Hepatocyte (in vitro differentiated cells): Measurements from ENCODE around the gene LY6G6C.

ENCODE experiments used
- CTCF ChIP-seq: fragments of 200-600 bp; sonication (generic); IDR thresholded peaks from 2 replicates; pipeline ENCODE4 v1.5.1; 2016; ENCODE audit warnings: antibody characterized with exemption, mild to moderate bottlenecking; ENCODE audit not compliant: poor library complexity
- EZH2 ChIP-seq: fragments of 200-600 bp; sonication (generic); IDR thresholded peaks from 2 replicates; pipeline ENCODE4 v1.6.1; 2016; ENCODE audit warnings: antibody characterized with exemption, mild to moderate bottlenecking, borderline replicate concordance
- EZH2phosphoT487 ChIP-seq: fragments of 200-600 bp; sonication (generic); IDR thresholded peaks from one replicate; pipeline ENCODE4 v1.6.1; 2018; ENCODE audit warnings: antibody characterized with exemption, mild to moderate bottlenecking, low read depth, moderate library complexity; ENCODE audit not compliant: unreplicated experiment, severe bottlenecking

GRCh38 chr6:31770860-31771259, 49.3 kb upstream of the LY6G6C start:
- TF ChIP-seq CTCF: no peak
- no peak for TF ChIP-seq EZH2
- TF ChIP-seq EZH2phosphoT487: no peak
